WTC11 (cell line): ENCODE results near the gene CARD11. TPM values are rescaled to one million over a fixed set of nuclear protein-coding genes. Genes with fewer than 3 reads are reported as not detected.

Experiments
- ATAC-seq: fragments of 200-7000 bp; cut with Tn5 transposase; 2 replicates; pipeline ENCODE4 v1.10.0; 2021; ENCODE audit warnings: mild to moderate bottlenecking, moderate library complexity
- CTCF ChIA-PET: fragments of 300-600 bp; sonication (Branson Sonifier 250); formaldehyde crosslinking; loops from one replicate; lab custom pipeline; 2021; ENCODE audit warnings: antibody characterized with exemption; lab: Charles Lee
- POLR2A ChIA-PET: fragments of 350-600 bp; sonication (Branson Sonifier 250); formaldehyde crosslinking; loops from one replicate; lab custom pipeline; 2021; ENCODE audit warnings: antibody characterized with exemption; lab: Charles Lee
- DNase-seq: peaks from one replicate; pipeline ENCODE4 v3.0.0; 2021; ENCODE audit warnings: low spot score
- H3K27ac Mint-ChIP-seq: 2 replicates; pipeline ENCODE4 v1.8.0; 2021; ENCODE audit warnings: mixed read lengths
- H3K27me3 Mint-ChIP-seq: 2 replicates; pipeline ENCODE4 v1.8.0; 2021; ENCODE audit warnings: low read depth, mild to moderate bottlenecking, moderate library complexity, mixed read lengths
- H3K36me3 Mint-ChIP-seq: 2 replicates; pipeline ENCODE4 v1.8.0; 2021; ENCODE audit warnings: mixed read lengths
- H3K4me1 Mint-ChIP-seq: 2 replicates; pipeline ENCODE4 v1.8.0; 2022; ENCODE audit warnings: mixed read lengths
- H3K4me3 Mint-ChIP-seq: 2 replicates; pipeline ENCODE4 v1.8.0; 2021; ENCODE audit warnings: mild to moderate bottlenecking, moderate library complexity, mixed read lengths
- H3K9me3 Mint-ChIP-seq: 2 replicates; pipeline ENCODE4 v1.8.0; 2021; ENCODE audit warnings: mixed read lengths
- FOXK1 ChIP-seq: sonication (generic); formaldehyde crosslinking; IDR thresholded peaks from 2 replicates; pipeline ENCODE4 v1.8.0; 2022; ENCODE audit warnings: mild to moderate bottlenecking, moderate library complexity, missing genetic modification reagents
- HMGXB4 ChIP-seq: sonication (generic); formaldehyde crosslinking; IDR thresholded peaks from 2 replicates; pipeline ENCODE4 v1.8.1; 2023; ENCODE audit warnings: mild to moderate bottlenecking, moderate library complexity, missing genetic modification reagents
- IRF1 ChIP-seq: sonication (generic); formaldehyde crosslinking; IDR thresholded peaks from 2 replicates; pipeline ENCODE4 v1.8.0; 2023; ENCODE audit warnings: missing genetic modification reagents
- IRF2 ChIP-seq: sonication (generic); formaldehyde crosslinking; IDR thresholded peaks from 2 replicates; pipeline ENCODE4 v1.8.0; 2022; ENCODE audit warnings: low read depth, missing genetic modification reagents, borderline replicate concordance
- JUN ChIP-seq: sonication (generic); formaldehyde crosslinking; IDR thresholded peaks from 2 replicates; pipeline ENCODE4 v1.8.0; 2023; ENCODE audit warnings: mild to moderate bottlenecking, missing genetic modification reagents
- KAT7 ChIP-seq: sonication (generic); formaldehyde crosslinking; IDR thresholded peaks from 2 replicates; pipeline ENCODE4 v1.8.1; 2023; ENCODE audit warnings: missing genetic modification reagents, mild to moderate bottlenecking, borderline replicate concordance
- MXD4 ChIP-seq: fragments of 250-450 bp; sonication (Bioruptor Pico); IDR thresholded peaks from 2 replicates; pipeline ENCODE4 v1.8.0; 2021; ENCODE audit warnings: mild to moderate bottlenecking, moderate library complexity, borderline replicate concordance
- MYBL2 ChIP-seq: sonication (generic); formaldehyde crosslinking; IDR thresholded peaks from 2 replicates; pipeline ENCODE4 v1.8.1; 2023; ENCODE audit warnings: mild to moderate bottlenecking, moderate library complexity, missing genetic modification reagents
- NR2C2 ChIP-seq: sonication (generic); formaldehyde crosslinking; IDR thresholded peaks from 2 replicates; pipeline ENCODE4 v1.8.0; 2022; ENCODE audit warnings: mild to moderate bottlenecking, missing genetic modification reagents
- OVOL2 ChIP-seq: fragments of 250-450 bp; sonication (Bioruptor Pico); IDR thresholded peaks from 2 replicates; pipeline ENCODE4 v1.9.0; 2021; ENCODE audit warnings: mild to moderate bottlenecking, borderline replicate concordance
- RORB ChIP-seq: fragments of 250-450 bp; sonication (Bioruptor Pico); IDR thresholded peaks from 2 replicates; pipeline ENCODE4 v1.9.0; 2021; ENCODE audit warnings: mild to moderate bottlenecking
- TCF7 ChIP-seq: sonication (generic); formaldehyde crosslinking; IDR thresholded peaks from 2 replicates; pipeline ENCODE4 v1.8.0; 2022; ENCODE audit warnings: mild to moderate bottlenecking, low read depth, missing genetic modification reagents, moderate library complexity
- ZBTB21 ChIP-seq: sonication (generic); formaldehyde crosslinking; IDR thresholded peaks from 2 replicates; pipeline ENCODE4 v1.8.1; 2023; ENCODE audit warnings: mild to moderate bottlenecking, missing genetic modification reagents, borderline replicate concordance
- ZNF138 ChIP-seq: sonication (generic); formaldehyde crosslinking; conservative IDR thresholded peaks from 2 replicates; pipeline ENCODE4 v1.8.1; 2022; ENCODE audit warnings: mild to moderate bottlenecking, moderate library complexity, missing genetic modification reagents
- ZNF281 ChIP-seq: sonication (generic); formaldehyde crosslinking; IDR thresholded peaks from 2 replicates; pipeline ENCODE4 v1.8.0; 2023; ENCODE audit warnings: mild to moderate bottlenecking, missing genetic modification reagents
- ZNF317 ChIP-seq: sonication (generic); formaldehyde crosslinking; IDR thresholded peaks from 2 replicates; pipeline ENCODE4 v1.8.1; 2023; ENCODE audit warnings: low read depth, mild to moderate bottlenecking, moderate library complexity, missing genetic modification reagents, borderline replicate concordance
- ZNF396 ChIP-seq: fragments of 250-450 bp; sonication (Bioruptor Pico); IDR thresholded peaks from 2 replicates; pipeline ENCODE4 v1.8.0; 2021; ENCODE audit warnings: mild to moderate bottlenecking, moderate library complexity, borderline replicate concordance
- ZNF671 ChIP-seq: fragments of 250-450 bp; sonication (Bioruptor Pico); IDR thresholded peaks from 2 replicates; pipeline ENCODE4 v1.8.0; 2021; ENCODE audit warnings: mild to moderate bottlenecking
- total RNA-seq: library from RNA; stranded (reverse); gene quantifications from 3 replicates; pipeline ENCODE4 v1.2.3, GENCODE V29; 2021

The CARD11 gene
- total RNA-seq, 1 experiment from 2014 or later: 40.8 TPM

DNA sequence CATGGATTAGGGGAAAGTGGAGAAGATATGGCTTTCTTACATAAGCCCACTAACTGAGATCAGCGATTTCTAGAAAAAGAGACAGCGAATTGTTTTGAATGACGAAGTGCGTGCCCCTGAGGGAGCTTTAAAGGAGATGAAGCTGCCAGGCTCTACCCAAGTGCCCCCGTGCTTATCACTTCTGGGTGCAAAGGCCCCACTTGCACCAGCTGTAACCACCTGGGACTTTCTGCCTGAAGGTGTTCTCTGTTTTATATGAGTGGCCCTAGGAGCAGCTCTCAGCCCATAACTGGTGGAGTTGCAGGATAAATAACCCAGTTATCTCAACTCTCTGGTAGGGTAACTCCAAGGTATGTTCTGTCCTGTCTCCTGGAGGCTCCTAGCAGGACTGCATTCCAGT is 20.4 kb upstream of the CARD11 start (continued):
- no peak for TF ChIP-seq ZBTB21 (CRISPR knock-in tag)
- no peak for TF ChIP-seq ZNF138 (CRISPR knock-in tag)
- no peak for TF ChIP-seq HMGXB4
- TF ChIP-seq JUN (CRISPR knock-in tag): no peak
- TF ChIP-seq ZNF671: no peak
- TF ChIP-seq MYBL2 (CRISPR knock-in tag): no peak
- no peak for TF ChIP-seq IRF1 (CRISPR knock-in tag)
- TF ChIP-seq ZNF281 (CRISPR knock-in tag): no peak
- no peak for TF ChIP-seq OVOL2 (CRISPR knock-in tag)
- no peak for TF ChIP-seq MXD4 (CRISPR knock-in tag)
- TF ChIP-seq TCF7 (CRISPR knock-in tag): no peak
- TF ChIP-seq FOXK1 (CRISPR knock-in tag): no peak
- no peak for TF ChIP-seq KAT7 (CRISPR knock-in tag)

DNA sequence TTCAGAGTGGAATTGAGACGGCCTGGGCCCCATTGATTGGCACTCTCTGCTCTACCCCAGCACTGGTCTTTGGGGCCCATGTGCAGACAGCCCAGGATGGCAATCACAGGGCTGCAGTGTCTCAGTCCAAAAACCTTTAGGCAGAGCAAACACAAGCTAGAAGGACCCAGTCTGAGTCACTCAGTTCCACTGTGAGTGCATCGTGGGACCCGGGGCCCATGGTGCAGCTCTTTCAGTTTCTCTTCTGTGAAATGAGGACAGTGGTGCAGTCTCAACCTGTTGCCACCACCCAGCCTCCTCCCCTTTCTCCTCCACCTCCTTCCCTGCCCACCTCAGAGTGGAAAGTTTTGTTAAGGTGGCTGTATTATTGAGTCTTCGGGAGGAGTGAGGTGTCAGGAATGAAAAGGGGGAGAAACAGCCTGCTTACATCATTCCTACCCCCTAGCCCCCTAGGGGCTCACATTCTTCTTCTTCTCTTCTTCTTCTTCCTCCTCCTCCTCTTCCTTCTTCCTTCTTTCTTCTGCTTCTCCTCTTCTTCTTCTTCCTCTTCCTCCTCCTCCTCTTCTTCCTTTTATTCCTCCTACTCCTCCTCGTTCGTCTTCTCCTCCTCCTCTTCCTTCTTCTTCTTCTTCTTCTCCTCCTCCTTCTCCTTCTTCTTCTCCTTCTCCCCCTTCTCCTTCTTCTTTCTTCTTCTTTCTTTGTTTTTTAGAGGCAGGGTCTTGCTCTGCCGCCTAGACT is 19.5 kb upstream of the CARD11 start:
- ATAC-seq (no peak), DNase-seq (no peak)
- Mint-ChIP-seq H3K27ac (no peak overlapping the region), H3K9me3 (peaks cover 6% of the 10 kb centered on the region)
- POLR2A ChIA-PET: no interaction called here
- TF ChIP-seq JUN (CRISPR knock-in tag) (no peak), IRF2 (CRISPR knock-in tag) (no peak), NR2C2 (CRISPR knock-in tag) (no peak), ZNF317 (CRISPR knock-in tag) (no peak), ZNF396 (CRISPR knock-in tag) (no peak)
- TF ChIP-seq, all 79 proteins: peak for 0
- H3K4me1 Mint-ChIP-seq: peaks cover 8% of the 10 kb centered on the region
- no peaks in the 10 kb centered on the region for H3K36me3 Mint-ChIP-seq
- CTCF ChIA-PET: no interaction called here
- H3K27me3 Mint-ChIP-seq: no peaks in the 10 kb centered on the region; the same call in 1 of the 2 replicates
- H3K4me3 Mint-ChIP-seq: no peak overlapping the region

DNA sequence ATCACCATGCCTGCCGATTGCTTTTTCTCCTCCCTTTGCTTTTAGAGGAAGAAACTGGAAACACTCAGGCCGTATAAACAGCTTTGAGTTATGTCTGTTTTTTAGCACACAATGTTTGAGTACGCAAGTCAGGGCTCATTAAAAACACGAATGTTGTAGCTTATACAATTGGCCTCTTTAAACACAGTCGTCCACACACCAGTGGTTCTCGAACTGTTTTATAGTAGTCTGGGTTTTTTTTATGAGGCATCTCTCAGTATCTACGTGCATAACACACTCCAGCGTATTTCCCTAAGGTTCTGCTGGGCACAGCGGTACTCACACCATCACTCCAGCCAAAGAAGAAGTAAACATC is 13.4 kb upstream of the CARD11 start:
- no peak overlapping the region for H3K4me3 Mint-ChIP-seq

More for the DNA sequence above, 13.4 kb upstream of the CARD11 start:
- H3K27ac Mint-ChIP-seq: no peak overlapping the region
- H3K36me3 Mint-ChIP-seq: peaks cover 11% of the 10 kb centered on the region
- DNase-seq: no peak
- peaks cover 22% of the 10 kb centered on the region for H3K9me3 Mint-ChIP-seq
- H3K27me3 Mint-ChIP-seq: peaks cover 8% of the 10 kb centered on the region; the same call in 1 of the 2 replicates
- H3K4me1 Mint-ChIP-seq: no peaks in the 10 kb centered on the region
- POLR2A ChIA-PET: no interaction called here
- no peak for ATAC-seq
- no peak for TF ChIP-seq RORB (CRISPR knock-in tag)
- CTCF ChIA-PET: no interaction called here
